HEK293 (cell line): ENCODE measurements around the gene MRPS10.
A peak's percentile ranks its signal among the peaks of the same experiment; 100 is the strongest.

Experiments used
- BCL11B ChIP-seq: fragments of 450-650 bp; formaldehyde crosslinking; IDR thresholded peaks from 2 replicates; pipeline ENCODE4 v1.5.1; 2016; ENCODE audit warnings: low read depth, missing biosample characterization, missing genetic modification characterization
- HOXC10 ChIP-seq: sonication (generic); formaldehyde crosslinking; IDR thresholded peaks from 2 replicates; pipeline ENCODE4 v1.8.1; 2023; ENCODE audit warnings: mild to moderate bottlenecking, missing genetic modification reagents
- HOXD13 ChIP-seq: sonication (generic); formaldehyde crosslinking; IDR thresholded peaks from 2 replicates; pipeline ENCODE4 v1.8.0; 2022; ENCODE audit warnings: missing genetic modification reagents, borderline replicate concordance
- KLF8 ChIP-seq: fragments of 450-650 bp; formaldehyde crosslinking; IDR thresholded peaks from 2 replicates; pipeline ENCODE4 v1.5.1; 2016; ENCODE audit warnings: missing biosample characterization, missing genetic modification characterization
- MEIS1 ChIP-seq: sonication (generic); formaldehyde crosslinking; IDR thresholded peaks from 2 replicates; pipeline ENCODE4 v1.8.1; 2022; ENCODE audit warnings: missing genetic modification reagents, mild to moderate bottlenecking, borderline replicate concordance
- MZF1 ChIP-seq: fragments of 450-650 bp; formaldehyde crosslinking; IDR thresholded peaks from 2 replicates; pipeline ENCODE4 v1.5.1; 2017; ENCODE audit warnings: missing biosample characterization, missing genetic modification characterization, borderline replicate concordance
- OSR2 ChIP-seq: fragments of 450-650 bp; formaldehyde crosslinking; IDR thresholded peaks from 2 replicates; pipeline ENCODE4 v1.5.1; 2016; ENCODE audit warnings: missing biosample characterization, missing genetic modification characterization
- OVOL3 ChIP-seq: fragments of 450-650 bp; formaldehyde crosslinking; IDR thresholded peaks from 2 replicates; pipeline ENCODE4 v1.5.1; 2016; ENCODE audit warnings: missing biosample characterization, missing genetic modification characterization
- RBAK ChIP-seq: fragments of 450-650 bp; formaldehyde crosslinking; IDR thresholded peaks from 2 replicates; pipeline ENCODE4 v1.5.1; 2016; ENCODE audit warnings: missing biosample characterization, missing genetic modification characterization
- SCRT1 ChIP-seq: fragments of 450-650 bp; formaldehyde crosslinking; IDR thresholded peaks from 2 replicates; pipeline ENCODE4 v1.5.1; 2016; ENCODE audit warnings: missing biosample characterization, missing genetic modification characterization, borderline replicate concordance
- SETDB1 ChIP-seq: IDR thresholded peaks from one replicate; pipeline ENCODE4 v1.6.1; 2017; ENCODE audit warnings: mild to moderate bottlenecking, low read length, moderate library complexity, mixed read lengths; ENCODE audit not compliant: insufficient read length
- SP3 ChIP-seq: fragments of 450-650 bp; formaldehyde crosslinking; IDR thresholded peaks from 2 replicates; pipeline ENCODE4 v1.5.1; 2016; ENCODE audit warnings: missing biosample characterization, missing genetic modification characterization
- TCF7L2 ChIP-seq: IDR thresholded peaks from 2 replicates; pipeline ENCODE4 v1.6.1; 2011; ENCODE audit warnings: low read depth, mild to moderate bottlenecking, inconsistent platforms, low read length, moderate library complexity, borderline replicate concordance
- YY1 ChIP-seq: fragments of 450-650 bp; formaldehyde crosslinking; IDR thresholded peaks from 2 replicates; pipeline ENCODE4 v1.5.1; 2018; ENCODE audit warnings: missing biosample characterization, missing genetic modification characterization
- ZBTB49 ChIP-seq: fragments of 450-650 bp; formaldehyde crosslinking; IDR thresholded peaks from 2 replicates; pipeline ENCODE4 v1.5.1; 2016; ENCODE audit warnings: missing biosample characterization, missing genetic modification characterization, low read depth
- ZFP3 ChIP-seq: fragments of 450-650 bp; formaldehyde crosslinking; IDR thresholded peaks from 2 replicates; pipeline ENCODE4 v1.5.1; 2016; ENCODE audit warnings: low read depth, missing biosample characterization, missing genetic modification characterization
- ZNF10 ChIP-seq: fragments of 450-650 bp; formaldehyde crosslinking; IDR thresholded peaks from 2 replicates; pipeline ENCODE4 v1.5.1; 2017; ENCODE audit warnings: missing biosample characterization, missing genetic modification characterization
- ZNF211 ChIP-seq: fragments of 450-650 bp; formaldehyde crosslinking; IDR thresholded peaks from 2 replicates; pipeline ENCODE4 v1.5.1; 2016; ENCODE audit warnings: low read depth, missing biosample characterization, missing genetic modification characterization
- ZNF23 ChIP-seq: fragments of 450-650 bp; formaldehyde crosslinking; IDR thresholded peaks from 2 replicates; pipeline ENCODE4 v1.5.1; 2016; ENCODE audit warnings: missing biosample characterization, missing genetic modification characterization, borderline replicate concordance
- ZNF239 ChIP-seq: fragments of 450-650 bp; formaldehyde crosslinking; IDR thresholded peaks from 2 replicates; pipeline ENCODE4 v1.5.1; 2016; ENCODE audit warnings: missing biosample characterization, missing genetic modification characterization
- ZNF248 ChIP-seq: fragments of 450-650 bp; formaldehyde crosslinking; IDR thresholded peaks from 2 replicates; pipeline ENCODE4 v1.5.1; 2017; ENCODE audit warnings: missing biosample characterization, missing genetic modification characterization
- ZNF324 ChIP-seq: fragments of 450-650 bp; formaldehyde crosslinking; IDR thresholded peaks from 2 replicates; pipeline ENCODE4 v1.5.1; 2016; ENCODE audit warnings: missing biosample characterization, missing genetic modification characterization
- ZNF341 ChIP-seq: fragments of 450-650 bp; formaldehyde crosslinking; IDR thresholded peaks from 2 replicates; pipeline ENCODE4; 2016; ENCODE audit warnings: low read depth, missing biosample characterization, missing genetic modification characterization
- ZNF354C ChIP-seq: fragments of 450-650 bp; formaldehyde crosslinking; IDR thresholded peaks from 2 replicates; pipeline ENCODE4 v1.5.1; 2016; ENCODE audit warnings: missing biosample characterization, missing genetic modification characterization, low read depth, borderline replicate concordance
- ZNF366 ChIP-seq: fragments of 450-650 bp; formaldehyde crosslinking; conservative IDR thresholded peaks from 2 replicates; pipeline ENCODE4 v1.5.1; 2016; ENCODE audit warnings: missing biosample characterization, missing genetic modification characterization
- ZNF530 ChIP-seq: fragments of 450-650 bp; formaldehyde crosslinking; IDR thresholded peaks from 2 replicates; pipeline ENCODE4 v1.5.1; 2016; ENCODE audit warnings: low read depth, missing biosample characterization, missing genetic modification characterization
- ZNF561 ChIP-seq: fragments of 450-650 bp; IDR thresholded peaks from 2 replicates; pipeline ENCODE4 v1.5.1; 2018; ENCODE audit warnings: missing biosample characterization, missing genetic modification characterization, borderline replicate concordance
- ZNF645 ChIP-seq: fragments of 450-650 bp; formaldehyde crosslinking; IDR thresholded peaks from 2 replicates; pipeline ENCODE4; 2016; ENCODE audit warnings: missing biosample characterization, missing genetic modification characterization
- ZNF707 ChIP-seq: fragments of 450-650 bp; formaldehyde crosslinking; IDR thresholded peaks from 2 replicates; pipeline ENCODE4 v1.5.1; 2016; ENCODE audit warnings: missing biosample characterization, missing genetic modification characterization
- ZNF747 ChIP-seq: fragments of 450-650 bp; formaldehyde crosslinking; IDR thresholded peaks from 2 replicates; pipeline ENCODE4 v1.5.1; 2016; ENCODE audit warnings: missing biosample characterization, missing genetic modification characterization
- ZNF785 ChIP-seq: fragments of 450-650 bp; formaldehyde crosslinking; IDR thresholded peaks from 2 replicates; pipeline ENCODE4 v1.5.1; 2016; ENCODE audit warnings: missing biosample characterization, missing genetic modification characterization
- ZNF837 ChIP-seq: fragments of 450-650 bp; formaldehyde crosslinking; IDR thresholded peaks from 2 replicates; pipeline ENCODE4 v1.5.1; 2016; ENCODE audit warnings: missing biosample characterization, missing genetic modification characterization
- TF ChIP-seq, protein P1 (sequence below): fragments of 450-650 bp; formaldehyde crosslinking; IDR thresholded peaks from 2 replicates; pipeline ENCODE4 v1.5.1; 2016; ENCODE audit warnings: missing biosample characterization, missing genetic modification characterization
- TF ChIP-seq, protein P2 (sequence below): fragments of 450-650 bp; formaldehyde crosslinking; IDR thresholded peaks from 2 replicates; pipeline ENCODE4 v1.5.1; 2016; ENCODE audit warnings: missing biosample characterization, missing genetic modification characterization

Gene MRPS10

GRCh38 chr6:42226645-42227143, 9.0 kb upstream of the MRPS10 start (continued):
- TF ChIP-seq MZF1 (tag by site-specific recombination) (no peak; the same call in 1 of the 2 replicates), HOXC10 (no peak), OSR2 (tag by site-specific recombination) (no peak), ZNF341 (no peak), ZNF530 (tag by site-specific recombination) (no peak), ZNF366 (0 out of 2 replicates have a peak, but pooled peaks have one; percentile 41), TCF7L2 (no peak), ZNF10 (tag by site-specific recombination) (no peak), ZNF211 (tag by site-specific recombination) (no peak), ZNF324 (no peak), SCRT1 (tag by site-specific recombination) (no peak), OVOL3 (tag by site-specific recombination) (no peak), ZNF837 (no peak), ZNF23 (tag by site-specific recombination) (no peak), HOXD13 (CRISPR knock-in tag) (peak; percentile 25; the same call in 1 of the 2 replicates), SETDB1 (no peak), BCL11B (tag by site-specific recombination) (no peak), SP3 (tag by site-specific recombination) (peak; percentile 47), ZBTB49 (tag by site-specific recombination) (no peak), ZNF747 (tag by site-specific recombination) (no peak), RBAK (tag by site-specific recombination) (no peak), KLF8 (tag by site-specific recombination) (0 out of 2 replicates have a peak, but pooled peaks have one; percentile 30), ZNF239 (no peak), ZNF354C (tag by site-specific recombination) (no peak), ZNF785 (no peak), MEIS1 (CRISPR knock-in tag) (no peak), ZNF707 (no peak), ZNF248 (tag by site-specific recombination) (no peak), ZNF645 (tag by site-specific recombination) (no peak), ZNF561 (tag by site-specific recombination) (no peak), ZFP3 (tag by site-specific recombination) (no peak), YY1 (tag by site-specific recombination) (no peak)
- TF ChIP-seq, protein P1, sequence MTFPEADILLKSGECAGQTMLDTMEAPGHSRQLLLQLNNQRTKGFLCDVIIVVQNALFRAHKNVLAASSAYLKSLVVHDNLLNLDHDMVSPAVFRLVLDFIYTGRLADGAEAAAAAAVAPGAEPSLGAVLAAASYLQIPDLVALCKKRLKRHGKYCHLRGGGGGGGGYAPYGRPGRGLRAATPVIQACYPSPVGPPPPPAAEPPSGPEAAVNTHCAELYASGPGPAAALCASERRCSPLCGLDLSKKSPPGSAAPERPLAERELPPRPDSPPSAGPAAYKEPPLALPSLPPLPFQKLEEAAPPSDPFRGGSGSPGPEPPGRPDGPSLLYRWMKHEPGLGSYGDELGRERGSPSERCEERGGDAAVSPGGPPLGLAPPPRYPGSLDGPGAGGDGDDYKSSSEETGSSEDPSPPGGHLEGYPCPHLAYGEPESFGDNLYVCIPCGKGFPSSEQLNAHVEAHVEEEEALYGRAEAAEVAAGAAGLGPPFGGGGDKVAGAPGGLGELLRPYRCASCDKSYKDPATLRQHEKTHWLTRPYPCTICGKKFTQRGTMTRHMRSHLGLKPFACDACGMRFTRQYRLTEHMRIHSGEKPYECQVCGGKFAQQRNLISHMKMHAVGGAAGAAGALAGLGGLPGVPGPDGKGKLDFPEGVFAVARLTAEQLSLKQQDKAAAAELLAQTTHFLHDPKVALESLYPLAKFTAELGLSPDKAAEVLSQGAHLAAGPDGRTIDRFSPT (tag by site-specific recombination), result peak; percentile 78
- TF ChIP-seq, protein P2, sequence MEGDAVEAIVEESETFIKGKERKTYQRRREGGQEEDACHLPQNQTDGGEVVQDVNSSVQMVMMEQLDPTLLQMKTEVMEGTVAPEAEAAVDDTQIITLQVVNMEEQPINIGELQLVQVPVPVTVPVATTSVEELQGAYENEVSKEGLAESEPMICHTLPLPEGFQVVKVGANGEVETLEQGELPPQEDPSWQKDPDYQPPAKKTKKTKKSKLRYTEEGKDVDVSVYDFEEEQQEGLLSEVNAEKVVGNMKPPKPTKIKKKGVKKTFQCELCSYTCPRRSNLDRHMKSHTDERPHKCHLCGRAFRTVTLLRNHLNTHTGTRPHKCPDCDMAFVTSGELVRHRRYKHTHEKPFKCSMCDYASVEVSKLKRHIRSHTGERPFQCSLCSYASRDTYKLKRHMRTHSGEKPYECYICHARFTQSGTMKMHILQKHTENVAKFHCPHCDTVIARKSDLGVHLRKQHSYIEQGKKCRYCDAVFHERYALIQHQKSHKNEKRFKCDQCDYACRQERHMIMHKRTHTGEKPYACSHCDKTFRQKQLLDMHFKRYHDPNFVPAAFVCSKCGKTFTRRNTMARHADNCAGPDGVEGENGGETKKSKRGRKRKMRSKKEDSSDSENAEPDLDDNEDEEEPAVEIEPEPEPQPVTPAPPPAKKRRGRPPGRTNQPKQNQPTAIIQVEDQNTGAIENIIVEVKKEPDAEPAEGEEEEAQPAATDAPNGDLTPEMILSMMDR (tag by site-specific recombination), result no peak
